NB4 (cell line): ENCODE measurements around the gene LDB3.
A peak's percentile ranks its signal among the peaks of the same experiment; 100 is the strongest.

Source experiments
- DNase-seq: peaks from one replicate; pipeline ENCODE4 v3.0.0; 2010; ENCODE audit warnings: low read depth
- H3K4me3 ChIP-seq: one replicate; pipeline ENCODE4 v1.5.1; 2011; ENCODE audit warnings: mild to moderate bottlenecking, low read depth, low read length, moderate library complexity
- CTCF ChIP-seq: IDR thresholded peaks from one replicate; pipeline ENCODE4 v1.5.1; 2012; ENCODE audit warnings: low read depth, low read length
- MAX ChIP-seq: IDR thresholded peaks from 2 replicates; pipeline ENCODE4 v1.6.1; 2011; ENCODE audit warnings: low read depth, low read length
- MYC ChIP-seq: IDR thresholded peaks from 2 replicates; pipeline ENCODE4 v1.6.1; 2011; ENCODE audit warnings: low read depth, low read length
- POLR2A ChIP-seq: IDR thresholded peaks from 2 replicates; pipeline ENCODE4 v1.6.1; 2011; ENCODE audit warnings: mild to moderate bottlenecking; ENCODE audit not compliant: insufficient read length; ENCODE audit errors: extremely low read depth

The LDB3 gene

GRCh38 chr10:86677374-86677773, 9.1 kb downstream of the LDB3 start:
- TF ChIP-seq CTCF (no peak), MYC (no peak), POLR2A (no peak), MAX (no peak)
- DNase-seq = no peak

GRCh38 chr10:86678999-86679792, 10.9 kb downstream of the LDB3 start:
- peak; percentile 78 for DNase-seq

More at GRCh38 chr10:86677374-86677773, 9.1 kb downstream of the LDB3 start:
- H3K4me3 ChIP-seq = no peak overlapping the region

GRCh38 chr10:86681047-86681446, 12.7 kb downstream of the LDB3 start:
- no peak overlapping the region for H3K4me3 ChIP-seq
- TF ChIP-seq POLR2A (no peak), MAX (no peak), CTCF (no peak), MYC (no peak)
- no peak for DNase-seq

More at GRCh38 chr10:86678999-86679792, 10.9 kb downstream of the LDB3 start:
- H3K4me3 ChIP-seq = no peak overlapping the region
- peak; percentile 91 for TF ChIP-seq MYC
- TF ChIP-seq POLR2A = no peak
- peak; percentile 99 for TF ChIP-seq MAX
- no peak for TF ChIP-seq CTCF

- TF ChIP-seq POLR2A = no peak
- TF ChIP-seq MYC = no peak
- DNase-seq = no peak
- H3K4me3 ChIP-seq = no peak overlapping the region
Measured at GRCh38 chr10:86681722-86682386, 13.5 kb downstream of the LDB3 start.

GRCh38 chr10:86682675-86683074, 14.4 kb downstream of the LDB3 start:
- TF ChIP-seq POLR2A (no peak), MYC (no peak), MAX (no peak), CTCF (no peak)
- H3K4me3 ChIP-seq = no peak overlapping the region
- no peak for DNase-seq

GRCh38 chr10:86684331-86685097, 16.2 kb downstream of the LDB3 start:
- no peak for TF ChIP-seq MYC
- TF ChIP-seq POLR2A = no peak
- TF ChIP-seq CTCF = peak; percentile 50
- TF ChIP-seq MAX = no peak
- no peak overlapping the region for H3K4me3 ChIP-seq
- DNase-seq = peak; percentile 51
